K562 (cell line): Measurements from ENCODE around the gene ENTPD8. TPM values are rescaled to one million over a fixed set of nuclear protein-coding genes. Genes with fewer than 3 reads are reported as not detected.

Experiments used
- ATAC-seq: fragments of 200-7000 bp; cut with Tn5 transposase; 3 replicates; pipeline ENCODE4 v1.9.1; 2020; ENCODE audit warnings: moderate library complexity
- BruUV-seq: library from RNA; stranded (reverse); fragments of 400-500 nt; replicated peaks from 2 replicates; lab custom pipeline; 2021; lab: Mats Ljungman, UMichigan
- CTCF ChIA-PET: fragments of 300-600 bp; formaldehyde crosslinking; extraction: SDS; loops from one replicate; lab custom pipeline; 2021; ENCODE audit warnings: low intra/inter-chr PET ratio; lab: Yijun Ruan, JAX
- POLR2A ChIA-PET: fragments of 300-600, 350-650 bp; sonication (Branson Sonifier 250); formaldehyde crosslinking; extraction: SDS; loops from one replicate; lab custom pipeline; 2021; ENCODE audit warnings: antibody characterized with exemption, inconsistent platforms; lab: Yijun Ruan, JAX
- DNase-seq, 4 experiments: peaks; one replicate each; pipeline versions ENCODE4 v3.0.0 to v3.0.0-alpha.2; 2011 to 2018; ENCODE audit warnings: low spot score in 3 of 4, mixed read lengths in 3 of 4; ENCODE audit errors: extremely low read depth in 1 of 4
- FAIRE-seq: peaks from 2 replicates; lab custom pipeline; 2011; peaks lifted over from hg19 to GRCh38; lab: Jason Lieb, UNC
- H2AFZ ChIP-seq: 2 replicates; pipeline ENCODE4 v1.6.0; 2011; ENCODE audit warnings: low read depth, low read length, control low read depth, inconsistent platforms
- H3K27ac ChIP-seq: fragments of 200-600 bp; 3 replicates; pipeline ENCODE4 v1.8.0; 2011; ENCODE audit warnings: low read depth, mild to moderate bottlenecking, control low read depth, inconsistent platforms, low read length, moderate library complexity, mixed read lengths; ENCODE audit errors: extremely low read depth
- H3K27me3 ChIP-seq, 2 experiments: fragments of 300-600 bp in 1 of 2; 2 replicates in 1 of 2; 3 replicates in 1 of 2; pipeline versions ENCODE4 v1.6.0 to v1.8.0; 2011; ENCODE audit warnings: inconsistent platforms in 2 of 2, low read length in 2 of 2, mild to moderate bottlenecking in 1 of 2, mixed read lengths in 1 of 2, moderate library complexity in 1 of 2; ENCODE audit not compliant: control insufficient read depth in 2 of 2, insufficient read depth in 2 of 2
- H3K36me3 ChIP-seq: fragments of 300-600 bp; 3 replicates; pipeline ENCODE4 v1.8.0; 2011; ENCODE audit warnings: mild to moderate bottlenecking, low read length, inconsistent platforms; ENCODE audit not compliant: control insufficient read depth, insufficient read depth
- H3K4me1 ChIP-seq, 2 experiments: fragments of 200-600 bp in 1 of 2; replicated peaks in 1 of 2; 2 replicates in 1 of 2; 3 replicates in 1 of 2; pipeline versions ENCODE4 v1.5.1 to v1.8.0; 2011; ENCODE audit warnings: inconsistent platforms in 2 of 2, low read length in 2 of 2, mild to moderate bottlenecking in 1 of 2, mixed read lengths in 1 of 2, moderate library complexity in 1 of 2; ENCODE audit not compliant: control insufficient read depth in 2 of 2, insufficient read depth in 2 of 2
- H3K4me2 ChIP-seq: 2 replicates; pipeline ENCODE4 v1.6.1; 2011; ENCODE audit warnings: low read length, control low read depth, inconsistent platforms, mixed read lengths; ENCODE audit not compliant: insufficient read depth
- H3K4me3 ChIP-seq: fragments of 200-600 bp; sonication (generic), shearing (Covaris generic); 2 replicates; pipeline ENCODE4 v1.5.1; 2016; ENCODE audit warnings: control low read depth, inconsistent platforms
- H3K79me2 ChIP-seq: fragments of 200-600 bp; 3 replicates; pipeline ENCODE4 v1.8.0; 2011; ENCODE audit warnings: low read length, inconsistent platforms; ENCODE audit not compliant: control insufficient read depth, insufficient read depth
- H3K9ac ChIP-seq, 2 experiments: 2 replicates each; pipeline versions ENCODE4 v1.6.0 to v1.6.1; 2011; ENCODE audit warnings: low read depth in 2 of 2, low read length in 2 of 2, control low read depth in 1 of 2, inconsistent platforms in 1 of 2, mild to moderate bottlenecking in 1 of 2, mixed read lengths in 1 of 2; ENCODE audit not compliant: insufficient read depth in 1 of 2
- H3K9me1 ChIP-seq: one replicate; pipeline ENCODE4 v1.6.0; 2011; ENCODE audit warnings: inconsistent platforms, mild to moderate bottlenecking, low read length, moderate library complexity; ENCODE audit not compliant: control insufficient read depth, insufficient read depth
- H3K9me3 ChIP-seq: replicated peaks from 2 replicates; pipeline ENCODE4 v1.5.1; 2011; ENCODE audit warnings: low read depth, low read length, inconsistent platforms; ENCODE audit not compliant: control insufficient read depth, insufficient read depth
- H4K20me1 ChIP-seq: replicated peaks from 2 replicates; pipeline ENCODE4 v1.6.1; 2011; ENCODE audit warnings: low read length, inconsistent platforms, mixed read lengths; ENCODE audit not compliant: control insufficient read depth, insufficient read depth
- IRF1 ChIP-seq: sonication (generic); formaldehyde crosslinking; IDR thresholded peaks from 2 replicates; pipeline ENCODE4 v1.8.0; 2022; ENCODE audit warnings: missing genetic modification reagents, mild to moderate bottlenecking, borderline replicate concordance
- PCBP1 ChIP-seq: fragments of 200-400 bp; formaldehyde crosslinking; IDR thresholded peaks from 2 replicates; pipeline ENCODE4 v1.6.1; 2018; ENCODE audit warnings: mild to moderate bottlenecking, low read depth, low read length; ENCODE audit not compliant: poor library complexity, severe bottlenecking
- SLC30A9 ChIP-seq: fragments of 250-450 bp; sonication (Bioruptor Pico); IDR thresholded peaks from 2 replicates; pipeline ENCODE4 v1.8.0; 2022; ENCODE audit warnings: mild to moderate bottlenecking, moderate library complexity
- ZBTB40 ChIP-seq, 2 experiments: fragments of 450-650 bp in 1 of 2; sonication (generic) in 1 of 2; formaldehyde crosslinking in 1 of 2; IDR thresholded peaks; 2 replicates each; pipeline versions ENCODE4 v1.7.1 to v1.9.0; 2016 to 2022; ENCODE audit warnings: inconsistent platforms in 1 of 2, mild to moderate bottlenecking in 1 of 2, missing genetic modification reagents in 1 of 2
- ZNF263 ChIP-seq: sonication (generic); formaldehyde crosslinking; IDR thresholded peaks from 2 replicates; pipeline ENCODE4 v1.8.0; 2022; ENCODE audit warnings: mild to moderate bottlenecking, missing genetic modification reagents, borderline replicate concordance
- ZNF766 ChIP-seq: fragments of 200-800 bp; sonication (Bioruptor generic); conservative IDR thresholded peaks from 2 replicates; pipeline ENCODE4 v1.6.1; 2016; ENCODE audit warnings: missing genetic modification characterization, missing compliant biosample characterization
- ZNF77 ChIP-seq: fragments of 250-450 bp; sonication (Bioruptor Pico); IDR thresholded peaks from 2 replicates; pipeline ENCODE4 v1.5.0; 2020
- WGBS: fragments of 100-300 bp; shearing (Covaris generic); methylation state at CpG from one replicate; pipeline ENCODE4 v1.1.6; 2016; ENCODE audit warnings: low coverage, mixed read lengths; ENCODE audit not compliant: insufficient coverage; ENCODE audit errors: missing lambda C conversion rate; 5-methylcytosine and 5-hydroxymethylcytosine counted together
- in situ Hi-C: fragments of 300-500 bp; cut with MboI; formaldehyde crosslinking; loops from 4 replicates; pipeline ENCODE4 v1.15.0; 2018; ENCODE audit warnings: inconsistent platforms, mixed read lengths
- intact Hi-C: fragments of 100-400 bp; cut with micrococcal nuclease; formaldehyde crosslinking; loops from 2 replicates; pipeline ENCODE4 v1.14.2; 2022
- polyA plus RNA-seq, 8 experiments: library from polyadenylated mRNA; depleted of rRNA in 4 of 8; stranded (reverse) in 5 of 8; unstranded in 3 of 8; fragments of >200 nt; fragmentation: Nextera tagmentation in 2 of 8; fragmentation: Illumina TruSeq in 1 of 8; extraction: Ambion mirVana in 2 of 8; extraction: Trizol in 1 of 8; gene quantifications; 2 replicates each; pipeline versions ENCODE4 v1.2.1 to v1.2.3, GENCODE V29; 2011 to 2014; ENCODE audit warnings: inconsistent platforms in 1 of 8, missing spikeins in 1 of 8
- total RNA-seq, 7 experiments: library from RNA; depleted of rRNA in 6 of 7; stranded (reverse); fragments of >200 nt in 6 of 7; fragmentation: Illumina TruSeq in 2 of 7; extraction: Trizol in 2 of 7; gene quantifications; 2 replicates each; pipeline versions ENCODE4 v1.2.1 to v1.2.3, GENCODE V29; 2011 to 2021; ENCODE audit warnings: low replicate concordance in 1 of 7

The ENTPD8 gene
- total and polyA plus RNA-seq, 9 of the 15 experiments (the other 6 are each of a cell fraction or from before 2014, with no cell fraction given): 0.06 to 0.27 (median 0.19) TPM; not detected in 5

- Histone ChIP-seq H3K9me1 (no peaks in the 10 kb centered on the region), H3K79me2 (peaks cover 3% of the 10 kb centered on the region; the same call in 2 of the 3 replicates), H3K36me3 (peaks cover 74% of the 10 kb centered on the region), H3K27ac (no peak overlapping the region), H3K27me3 (no peaks in the 10 kb centered on the region), H3K9me3 (no peaks in the 10 kb centered on the region), H3K4me3 (no peak overlapping the region), H2AFZ (no peak overlapping the region), H3K4me1 (peaks cover 7 to 88% of the 10 kb centered on the region in 2 experiments), H4K20me1 (no peaks in the 10 kb centered on the region), H3K4me2 (no peak overlapping the region), H3K9ac (peak overlapping the region; percentile 20 to 84; a peak in 3 of 4 replicates)
- no peak for ATAC-seq
- in situ Hi-C loops (no loop called here), intact Hi-C loops (no loop called here)
- 98% methylated on average over 18 of the region's 43 CpGs for WGBS
- no peak for DNase-seq
- FAIRE-seq: no peak
- BruUV-seq: no TSS peak
- ChIA-PET CTCF (no interaction called here), POLR2A (interaction anchor here (0.6 to 1.2 kb wide), 4 partner anchors 9 to 561 kb away, joined by 3 to 4 read pairs (median 4); no protein-coding TSS in a partner anchor)
- TF ChIP-seq PCBP1: peak; percentile 82
- no peak for TF ChIP-seq ZBTB40 (IDR thresholded peaks at IDR 0.05)
- TF ChIP-seq ZBTB40 (CRISPR knock-in tag; IDR thresholded peaks at IDR 0.05): no peak
- no peak for TF ChIP-seq SLC30A9 (CRISPR knock-in tag)
- no peak for TF ChIP-seq ZNF766 (CRISPR knock-in tag)
- TF ChIP-seq ZNF263 (CRISPR knock-in tag): peak; percentile 34; the same call in 1 of the 2 replicates
- TF ChIP-seq IRF1 (CRISPR knock-in tag): no peak
- TF ChIP-seq ZNF77 (CRISPR knock-in tag): no peak
Measured at GRCh38 chr9:137452761-137453642, 11.8 kb upstream of the ENTPD8 start.
